Panc1 (cell line): ENCODE results near the gene PLCH2. TPM values are rescaled to one million over a fixed set of nuclear protein-coding genes. Genes with fewer than 3 reads are reported as not detected.

Experiments
- ATAC-seq: fragments of 200-7000 bp; cut with Tn5 transposase; 2 replicates; pipeline ENCODE4 v1.9.1; 2020; ENCODE audit warnings: mild to moderate bottlenecking, moderate library complexity
- BruUV-seq: library from RNA; stranded (reverse); fragments of 400-500 nt; replicated peaks from 2 replicates; lab custom pipeline; 2021; lab: Mats Ljungman, UMichigan
- CTCF ChIA-PET: fragments of 300-600 bp; sonication (Branson Sonifier 250); formaldehyde crosslinking; loops from one replicate; lab custom pipeline; 2022; ENCODE audit warnings: antibody characterized with exemption; lab: Charles Lee
- POLR2A ChIA-PET: fragments of 300-600 bp; sonication (Branson Sonifier 250); formaldehyde crosslinking; loops from one replicate; lab custom pipeline; 2022; ENCODE audit warnings: antibody characterized with exemption; lab: Charles Lee
- DNase-seq: peaks from one replicate; pipeline ENCODE4 v3.0.0-alpha.2; 2010; ENCODE audit warnings: low read depth, low spot score
- H3K27ac ChIP-seq: 2 replicates; pipeline ENCODE4 v1.5.1; 2011; ENCODE audit warnings: mild to moderate bottlenecking, low read length, inconsistent platforms
- H3K27me3 ChIP-seq: fragments of 200-500 bp; sonication (Bioruptor generic); 2 replicates; pipeline ENCODE4 v1.6.0; 2014; ENCODE audit warnings: low read length, inconsistent platforms; ENCODE audit not compliant: control insufficient read depth, insufficient read depth
- H3K36me3 ChIP-seq: fragments of 200-500 bp; sonication (Bioruptor generic); 2 replicates; pipeline ENCODE4 v1.5.1; 2014; ENCODE audit warnings: inconsistent platforms, mild to moderate bottlenecking, low read length, moderate library complexity; ENCODE audit not compliant: control insufficient read depth, insufficient read depth
- H3K4me1 ChIP-seq: 2 replicates; pipeline ENCODE4 v1.5.1; 2011; ENCODE audit warnings: inconsistent platforms, mild to moderate bottlenecking, low read length, moderate library complexity; ENCODE audit not compliant: control insufficient read depth, insufficient read depth
- H3K4me3 ChIP-seq, 2 experiments: 2 replicates each; pipeline ENCODE4 v1.5.1; 2011 to 2012; ENCODE audit warnings: low read depth in 2 of 2, low read length in 2 of 2, mild to moderate bottlenecking in 2 of 2, inconsistent platforms in 1 of 2, moderate library complexity in 1 of 2
- H3K9me3 ChIP-seq: fragments of 200-500 bp; sonication (Bioruptor generic); 2 replicates; pipeline ENCODE4 v1.5.1; 2014; ENCODE audit warnings: low read depth, mild to moderate bottlenecking, inconsistent platforms, low read length, moderate library complexity; ENCODE audit not compliant: control insufficient read depth, insufficient read depth
- POLR2AphosphoS5 ChIP-seq: IDR thresholded peaks from 2 replicates; pipeline ENCODE4 v1.6.1; 2012; ENCODE audit warnings: mild to moderate bottlenecking, low read depth, low read length, moderate library complexity
- SIN3A ChIP-seq: IDR thresholded peaks from 2 replicates; pipeline ENCODE4 v1.6.1; 2012; ENCODE audit warnings: low read depth, mild to moderate bottlenecking, low read length, moderate library complexity, borderline replicate concordance; ENCODE audit not compliant: insufficient read depth
- TCF7L2 ChIP-seq: IDR thresholded peaks from 2 replicates; pipeline ENCODE4 v1.6.1; 2011; ENCODE audit warnings: mild to moderate bottlenecking, low read depth, low read length, inconsistent platforms
- in situ Hi-C: cut with HindIII; loops from 2 replicates; pipeline ENCODE4 v1.10.0; 2016; ENCODE audit warnings: low sequenced_read_pairs, low pct_unique_long_range_greater_than_20kb
- intact Hi-C: fragments of 100-400 bp; cut with micrococcal nuclease; formaldehyde crosslinking; loops from one replicate; pipeline ENCODE4 v1.10.0; 2022; ENCODE audit not compliant: unreplicated experiment
- total RNA-seq: library from RNA; stranded (reverse); gene quantifications from one replicate; pipeline ENCODE4 v1.2.1, GENCODE V29; 2021; ENCODE audit not compliant: unreplicated experiment
- TF ChIP-seq, protein P1 (sequence below), 2 experiments: IDR thresholded peaks; 2 replicates each; pipeline ENCODE4 v1.6.1; 2011 to 2012; ENCODE audit warnings: low read depth in 2 of 2, control low read depth in 1 of 2, low read length in 1 of 2, mild to moderate bottlenecking in 1 of 2, moderate library complexity in 1 of 2; ENCODE audit not compliant: insufficient read depth in 1 of 2
- TF ChIP-seq, protein P2 (sequence below): fragments of 450-650 bp; IDR thresholded peaks from 2 replicates; pipeline ENCODE4 v1.5.1; 2017; ENCODE audit warnings: mild to moderate bottlenecking

PLCH2 gene
- total RNA-seq, 1 experiment from 2014 or later, result 41.2 TPM

DNA sequence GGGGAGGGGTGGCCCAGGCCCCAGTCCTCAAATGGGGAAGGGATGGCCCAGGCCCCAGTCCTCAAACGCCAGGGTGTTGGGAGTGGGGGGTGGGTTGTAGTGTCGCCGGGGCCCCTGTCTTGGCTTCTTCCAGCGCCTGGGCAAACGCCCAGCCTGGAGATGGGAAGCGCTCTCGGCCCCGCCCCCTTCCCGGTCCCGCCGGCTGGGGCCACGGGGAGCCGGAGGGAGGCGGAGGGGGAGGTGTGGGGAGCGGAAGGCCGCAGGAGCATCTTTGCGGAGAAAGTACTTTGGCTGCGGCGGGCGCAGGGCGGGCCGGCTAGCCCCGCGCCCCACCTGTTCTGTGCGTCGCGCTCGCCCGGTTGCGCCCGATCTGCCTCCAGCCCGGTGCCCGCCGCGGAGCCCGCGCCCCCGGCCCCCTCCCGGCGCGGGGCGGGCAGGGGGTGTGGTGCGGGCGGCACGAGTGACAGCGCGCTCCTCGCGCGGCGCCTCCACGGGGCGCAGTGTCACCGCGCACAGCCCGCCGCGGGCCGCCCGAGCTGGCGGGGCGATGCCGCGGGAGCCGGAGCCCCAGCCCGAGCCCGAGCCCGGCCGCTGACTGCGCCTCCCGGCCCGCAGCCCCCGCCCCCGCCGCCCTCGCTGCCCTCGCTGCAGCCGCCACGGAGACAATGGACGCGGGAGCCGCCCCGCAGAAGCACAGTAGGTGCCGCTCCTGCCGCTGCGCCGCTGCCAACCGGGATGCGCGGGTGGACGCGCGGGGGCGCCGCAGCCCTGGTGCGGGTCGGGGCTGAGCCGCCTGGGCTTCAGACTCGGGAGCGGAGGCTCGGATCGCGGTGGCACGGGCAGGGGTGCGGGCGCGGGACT lies 32.6 kb upstream of the PLCH2 start:
- intact Hi-C loops (no loop called here), in situ Hi-C loops (no loop called here)
- no peaks in the 10 kb centered on the region for H3K27me3 ChIP-seq
- H3K27ac ChIP-seq, result peak overlapping the region; percentile 96
- CTCF ChIA-PET, result no interaction called here
- no peaks in the 10 kb centered on the region for H3K9me3 ChIP-seq
- DNase-seq (no peak), ATAC-seq (peak; percentile 17)
- H3K4me1 ChIP-seq, result peaks cover 59% of the 10 kb centered on the region
- H3K4me3 ChIP-seq, result peak overlapping the region; percentile 46 to 73
- no TSS peak for BruUV-seq
- TF ChIP-seq, protein P1, sequence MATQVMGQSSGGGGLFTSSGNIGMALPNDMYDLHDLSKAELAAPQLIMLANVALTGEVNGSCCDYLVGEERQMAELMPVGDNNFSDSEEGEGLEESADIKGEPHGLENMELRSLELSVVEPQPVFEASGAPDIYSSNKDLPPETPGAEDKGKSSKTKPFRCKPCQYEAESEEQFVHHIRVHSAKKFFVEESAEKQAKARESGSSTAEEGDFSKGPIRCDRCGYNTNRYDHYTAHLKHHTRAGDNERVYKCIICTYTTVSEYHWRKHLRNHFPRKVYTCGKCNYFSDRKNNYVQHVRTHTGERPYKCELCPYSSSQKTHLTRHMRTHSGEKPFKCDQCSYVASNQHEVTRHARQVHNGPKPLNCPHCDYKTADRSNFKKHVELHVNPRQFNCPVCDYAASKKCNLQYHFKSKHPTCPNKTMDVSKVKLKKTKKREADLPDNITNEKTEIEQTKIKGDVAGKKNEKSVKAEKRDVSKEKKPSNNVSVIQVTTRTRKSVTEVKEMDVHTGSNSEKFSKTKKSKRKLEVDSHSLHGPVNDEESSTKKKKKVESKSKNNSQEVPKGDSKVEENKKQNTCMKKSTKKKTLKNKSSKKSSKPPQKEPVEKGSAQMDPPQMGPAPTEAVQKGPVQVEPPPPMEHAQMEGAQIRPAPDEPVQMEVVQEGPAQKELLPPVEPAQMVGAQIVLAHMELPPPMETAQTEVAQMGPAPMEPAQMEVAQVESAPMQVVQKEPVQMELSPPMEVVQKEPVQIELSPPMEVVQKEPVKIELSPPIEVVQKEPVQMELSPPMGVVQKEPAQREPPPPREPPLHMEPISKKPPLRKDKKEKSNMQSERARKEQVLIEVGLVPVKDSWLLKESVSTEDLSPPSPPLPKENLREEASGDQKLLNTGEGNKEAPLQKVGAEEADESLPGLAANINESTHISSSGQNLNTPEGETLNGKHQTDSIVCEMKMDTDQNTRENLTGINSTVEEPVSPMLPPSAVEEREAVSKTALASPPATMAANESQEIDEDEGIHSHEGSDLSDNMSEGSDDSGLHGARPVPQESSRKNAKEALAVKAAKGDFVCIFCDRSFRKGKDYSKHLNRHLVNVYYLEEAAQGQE (IDR thresholded peaks at IDR 0.05; ENCODE audit: insufficient read depth in 1 of 2, low read depth in 2 of 2, low read length in 1 of 2), result 0 out of 4 replicates have a peak, but pooled peaks of 1 of the 2 experiments have one; percentile 48
- TF ChIP-seq, protein P2, sequence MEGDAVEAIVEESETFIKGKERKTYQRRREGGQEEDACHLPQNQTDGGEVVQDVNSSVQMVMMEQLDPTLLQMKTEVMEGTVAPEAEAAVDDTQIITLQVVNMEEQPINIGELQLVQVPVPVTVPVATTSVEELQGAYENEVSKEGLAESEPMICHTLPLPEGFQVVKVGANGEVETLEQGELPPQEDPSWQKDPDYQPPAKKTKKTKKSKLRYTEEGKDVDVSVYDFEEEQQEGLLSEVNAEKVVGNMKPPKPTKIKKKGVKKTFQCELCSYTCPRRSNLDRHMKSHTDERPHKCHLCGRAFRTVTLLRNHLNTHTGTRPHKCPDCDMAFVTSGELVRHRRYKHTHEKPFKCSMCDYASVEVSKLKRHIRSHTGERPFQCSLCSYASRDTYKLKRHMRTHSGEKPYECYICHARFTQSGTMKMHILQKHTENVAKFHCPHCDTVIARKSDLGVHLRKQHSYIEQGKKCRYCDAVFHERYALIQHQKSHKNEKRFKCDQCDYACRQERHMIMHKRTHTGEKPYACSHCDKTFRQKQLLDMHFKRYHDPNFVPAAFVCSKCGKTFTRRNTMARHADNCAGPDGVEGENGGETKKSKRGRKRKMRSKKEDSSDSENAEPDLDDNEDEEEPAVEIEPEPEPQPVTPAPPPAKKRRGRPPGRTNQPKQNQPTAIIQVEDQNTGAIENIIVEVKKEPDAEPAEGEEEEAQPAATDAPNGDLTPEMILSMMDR, result peak; percentile 88; the same call in 1 of the 2 replicates
- no peak for TF ChIP-seq TCF7L2
- POLR2A ChIA-PET, result no interaction called here
- H3K36me3 ChIP-seq, result no peaks in the 10 kb centered on the region

DNA sequence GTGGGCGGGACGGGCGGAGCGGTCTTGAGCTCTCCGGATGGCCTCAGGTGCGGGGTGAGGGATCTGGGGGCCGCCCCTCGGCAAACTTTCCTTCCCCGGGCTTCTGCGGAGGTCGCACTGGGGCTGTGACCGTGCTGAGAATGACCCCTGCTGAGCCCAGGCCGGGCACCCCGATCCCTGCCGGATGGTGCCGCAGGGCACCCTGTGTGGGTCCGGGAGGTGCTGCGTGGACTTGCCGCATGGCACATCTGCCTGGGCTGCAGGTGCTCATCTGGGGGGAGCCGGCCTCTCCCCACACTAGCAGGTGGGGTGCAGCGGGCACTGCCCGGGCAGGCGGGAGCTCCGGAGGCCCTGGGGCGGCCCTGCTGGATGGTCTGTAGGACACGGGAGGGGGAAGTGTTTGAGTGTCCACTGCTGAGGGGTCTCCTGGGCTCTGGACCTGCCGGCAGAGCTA lies 31.9 kb upstream of the PLCH2 start:
- Histone ChIP-seq H3K9me3 (no peaks in the 10 kb centered on the region), H3K27ac (peak overlapping the region; percentile 96), H3K4me1 (peaks cover 65% of the 10 kb centered on the region), H3K27me3 (no peaks in the 10 kb centered on the region), H3K36me3 (no peaks in the 10 kb centered on the region), H3K4me3 (peak overlapping the region; percentile 46 to 73)
- BruUV-seq, result no TSS peak
- ChIA-PET POLR2A (no interaction called here), CTCF (no interaction called here)
- in situ Hi-C loops, result no loop called here
- DNase-seq, result no peak
- no peak for TF ChIP-seq TCF7L2
- TF ChIP-seq POLR2AphosphoS5, result no peak
- no peak for TF ChIP-seq SIN3A
- TF ChIP-seq, protein P1 (IDR thresholded peaks at IDR 0.05; ENCODE audit: insufficient read depth in 1 of 2, low read depth in 2 of 2, low read length in 1 of 2), result no peak
- TF ChIP-seq, protein P2, result no peak; the same call in 1 of the 2 replicates
- intact Hi-C loops, result no loop called here
- peak; percentile 2; the same call in 1 of the 2 replicates for ATAC-seq
